Glutamatergic neuron (in vitro differentiated cells): ENCODE measurements around the gene GPR68. TPM values are rescaled to one million over a fixed set of nuclear protein-coding genes. Genes with fewer than 3 reads are reported as not detected.

ENCODE experiments used
- DNase-seq: peaks from one replicate; pipeline ENCODE4 v3.0.0; 2022
- H3K27ac Mint-ChIP-seq: one replicate; pipeline ENCODE4 v1.8.0; 2020; ENCODE audit warnings: mild to moderate bottlenecking, mixed read lengths, inconsistent platforms; ENCODE audit not compliant: unreplicated experiment
- H3K27me3 Mint-ChIP-seq: one replicate; pipeline ENCODE4 v1.8.0; 2020; ENCODE audit warnings: mild to moderate bottlenecking, moderate library complexity, mixed read lengths, inconsistent platforms; ENCODE audit not compliant: unreplicated experiment
- H3K36me3 Mint-ChIP-seq: one replicate; pipeline ENCODE4 v1.8.0; 2020; ENCODE audit warnings: mild to moderate bottlenecking, mixed read lengths, inconsistent platforms; ENCODE audit not compliant: unreplicated experiment
- H3K4me1 Mint-ChIP-seq: one replicate; pipeline ENCODE4 v1.8.0; 2020; ENCODE audit warnings: mild to moderate bottlenecking, low read depth, mixed read lengths, inconsistent platforms; ENCODE audit not compliant: unreplicated experiment
- H3K4me3 Mint-ChIP-seq: one replicate; pipeline ENCODE4 v1.8.0; 2020; ENCODE audit warnings: mild to moderate bottlenecking, mixed read lengths, inconsistent platforms; ENCODE audit not compliant: unreplicated experiment
- H3K9me3 Mint-ChIP-seq: one replicate; pipeline ENCODE4 v1.8.0; 2020; ENCODE audit warnings: mild to moderate bottlenecking, moderate library complexity, mixed read lengths, inconsistent platforms; ENCODE audit not compliant: unreplicated experiment
- total RNA-seq: library from RNA; stranded (reverse); fragmentation: NEBNext Ultra II Directional; extraction: Animal tissue kit (Norgen Biotek cat#: 25700); gene quantifications from one replicate; pipeline ENCODE4 v1.2.1, GENCODE V29; 2021; ENCODE audit not compliant: unreplicated experiment
- TF ChIP-seq, protein P1 (sequence below): fragments of 200-600 bp; sonication (generic); IDR thresholded peaks from one replicate; pipeline ENCODE4 v1.5.0; 2021; ENCODE audit not compliant: partially characterized antibody, unreplicated experiment

The GPR68 gene
- total RNA-seq, 1 donor from 2014 or later: not detected

DNA sequence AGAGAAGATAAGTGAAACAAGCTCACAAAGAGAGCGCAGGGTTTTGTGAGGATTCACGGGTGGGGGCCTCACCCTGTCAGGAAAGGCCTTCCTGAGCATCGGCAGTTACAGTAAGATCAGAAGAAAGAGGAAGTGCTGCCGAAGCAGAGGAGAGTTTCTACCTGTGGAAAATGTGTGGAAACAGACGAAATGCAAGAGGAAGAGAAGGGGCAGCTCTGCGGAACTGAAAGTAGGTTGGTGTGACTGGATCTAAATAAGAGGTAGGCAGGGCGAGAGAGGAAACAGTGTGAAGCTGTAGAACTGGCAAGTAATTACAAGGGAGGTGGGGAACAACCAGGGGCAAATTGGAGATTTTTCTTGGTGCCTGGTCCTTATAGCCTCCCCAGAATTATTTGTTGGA lies 2.6 kb downstream of the GPR68 start:
- Mint-ChIP-seq H3K4me3 (no peak overlapping the region), H3K4me1 (no peaks in the 10 kb centered on the region), H3K27me3 (peaks cover 9% of the 10 kb centered on the region), H3K36me3 (peaks cover 10% of the 10 kb centered on the region), H3K27ac (no peak overlapping the region), H3K9me3 (peaks cover 3% of the 10 kb centered on the region)
- TF ChIP-seq, protein P1, sequence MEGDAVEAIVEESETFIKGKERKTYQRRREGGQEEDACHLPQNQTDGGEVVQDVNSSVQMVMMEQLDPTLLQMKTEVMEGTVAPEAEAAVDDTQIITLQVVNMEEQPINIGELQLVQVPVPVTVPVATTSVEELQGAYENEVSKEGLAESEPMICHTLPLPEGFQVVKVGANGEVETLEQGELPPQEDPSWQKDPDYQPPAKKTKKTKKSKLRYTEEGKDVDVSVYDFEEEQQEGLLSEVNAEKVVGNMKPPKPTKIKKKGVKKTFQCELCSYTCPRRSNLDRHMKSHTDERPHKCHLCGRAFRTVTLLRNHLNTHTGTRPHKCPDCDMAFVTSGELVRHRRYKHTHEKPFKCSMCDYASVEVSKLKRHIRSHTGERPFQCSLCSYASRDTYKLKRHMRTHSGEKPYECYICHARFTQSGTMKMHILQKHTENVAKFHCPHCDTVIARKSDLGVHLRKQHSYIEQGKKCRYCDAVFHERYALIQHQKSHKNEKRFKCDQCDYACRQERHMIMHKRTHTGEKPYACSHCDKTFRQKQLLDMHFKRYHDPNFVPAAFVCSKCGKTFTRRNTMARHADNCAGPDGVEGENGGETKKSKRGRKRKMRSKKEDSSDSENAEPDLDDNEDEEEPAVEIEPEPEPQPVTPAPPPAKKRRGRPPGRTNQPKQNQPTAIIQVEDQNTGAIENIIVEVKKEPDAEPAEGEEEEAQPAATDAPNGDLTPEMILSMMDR: no peak
- DNase-seq: no peak

DNA sequence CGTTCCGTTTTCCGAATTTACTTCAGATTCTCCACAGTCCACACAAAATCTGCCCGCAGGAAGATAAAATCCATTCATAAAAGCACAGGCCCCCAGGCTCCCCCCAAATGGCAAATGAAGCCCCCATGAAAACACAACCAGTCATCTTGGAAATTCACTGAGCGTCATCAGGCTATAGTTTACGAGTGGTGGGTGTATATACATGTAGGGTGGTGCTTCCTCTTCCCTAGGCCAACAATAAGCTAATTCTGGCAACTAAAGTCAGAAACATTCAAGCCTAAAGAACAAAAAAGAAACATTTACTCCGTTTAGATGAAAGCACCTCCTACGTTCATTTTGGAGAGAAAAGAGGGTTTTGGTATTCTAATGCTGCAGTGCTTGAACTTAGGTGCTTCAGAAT lies 5.8 kb downstream of the GPR68 start:
- Mint-ChIP-seq H3K27me3 (peaks cover 7% of the 10 kb centered on the region), H3K4me1 (no peaks in the 10 kb centered on the region), H3K9me3 (peaks cover 3% of the 10 kb centered on the region), H3K36me3 (peaks cover 17% of the 10 kb centered on the region), H3K27ac (no peak overlapping the region), H3K4me3 (no peak overlapping the region)
- no peak for DNase-seq
- TF ChIP-seq, protein P1: no peak

DNA sequence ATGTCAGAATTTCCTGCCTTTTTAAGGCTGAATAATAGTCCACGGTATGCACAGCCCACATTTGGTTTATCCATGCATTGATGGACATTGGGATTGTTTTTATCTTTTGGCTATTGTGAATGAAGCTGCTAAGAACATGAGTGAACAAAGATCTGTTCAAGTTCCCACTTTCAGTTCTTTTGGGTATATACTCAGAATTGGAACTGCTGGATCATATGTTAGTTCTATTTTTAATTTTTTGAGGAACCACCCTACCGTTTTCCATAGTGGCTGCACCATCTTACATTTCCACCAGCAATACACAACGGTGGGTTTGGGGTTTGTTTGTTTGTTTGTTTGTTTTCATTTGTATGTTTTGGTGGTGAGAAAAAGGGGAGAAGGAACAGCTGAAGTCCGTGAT lies 6.4 kb downstream of the GPR68 start:
- TF ChIP-seq, protein P1: no peak
- Mint-ChIP-seq H3K27ac (no peak overlapping the region), H3K4me3 (no peak overlapping the region), H3K4me1 (no peaks in the 10 kb centered on the region), H3K27me3 (peaks cover 7% of the 10 kb centered on the region), H3K36me3 (peaks cover 17% of the 10 kb centered on the region), H3K9me3 (peaks cover 3% of the 10 kb centered on the region)
- no peak for DNase-seq

DNA sequence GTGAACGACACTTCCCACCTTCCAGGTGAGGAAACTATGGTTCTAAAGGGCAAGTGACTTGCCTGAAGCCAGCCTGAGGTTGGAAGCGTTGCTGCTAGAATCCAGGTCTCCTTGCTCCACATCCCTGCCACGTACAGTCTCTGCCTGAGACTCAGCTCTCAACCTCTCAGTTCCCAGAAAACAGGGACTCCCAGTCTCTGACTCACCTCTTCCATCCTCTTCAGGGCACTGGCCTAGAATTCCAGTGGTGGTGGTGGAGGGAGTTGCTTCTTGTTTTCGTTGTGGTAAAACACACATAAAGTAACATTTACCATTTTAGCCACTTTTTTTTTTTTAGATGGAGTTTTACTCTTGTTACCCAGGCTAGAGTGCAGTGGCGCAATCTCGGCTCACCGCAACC lies 7.3 kb downstream of the GPR68 start:
- no peak overlapping the region for H3K4me3 Mint-ChIP-seq
- peaks cover 17% of the 10 kb centered on the region for H3K36me3 Mint-ChIP-seq

DNA sequence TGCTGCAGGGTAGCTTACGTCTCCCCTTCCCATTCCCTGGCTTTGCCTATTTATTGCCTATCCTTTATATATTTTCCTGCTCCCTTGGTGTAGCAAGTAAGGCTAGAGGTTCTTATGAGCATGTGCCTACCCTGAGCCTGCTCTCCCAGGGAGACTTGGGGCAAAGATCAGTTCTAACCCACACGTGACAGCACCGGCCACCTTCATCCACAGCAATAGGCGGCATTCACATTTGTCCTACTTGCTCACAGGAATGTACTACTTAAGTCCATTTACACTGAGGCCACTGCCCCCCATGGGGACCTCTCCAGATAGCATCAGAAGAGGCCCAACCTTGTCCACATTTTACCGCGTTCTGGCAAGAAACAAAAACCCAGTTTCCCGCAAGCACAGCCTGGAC lies 8.7 kb downstream of the GPR68 start:
- TF ChIP-seq, protein P1: no peak
- peaks cover 9% of the 10 kb centered on the region for H3K27me3 Mint-ChIP-seq
- H3K27ac Mint-ChIP-seq: no peak overlapping the region
- H3K9me3 Mint-ChIP-seq: peaks cover 3% of the 10 kb centered on the region
- H3K4me3 Mint-ChIP-seq: no peak overlapping the region
- H3K36me3 Mint-ChIP-seq: peaks cover 14% of the 10 kb centered on the region
- no peaks in the 10 kb centered on the region for H3K4me1 Mint-ChIP-seq
- no peak for DNase-seq

More for the DNA sequence above, 7.3 kb downstream of the GPR68 start:
- Mint-ChIP-seq H3K9me3 (peaks cover 3% of the 10 kb centered on the region), H3K27me3 (peaks cover 7% of the 10 kb centered on the region), H3K4me1 (no peaks in the 10 kb centered on the region), H3K27ac (no peak overlapping the region)
- TF ChIP-seq, protein P1: no peak
- DNase-seq: no peak
